Kidney tubule cell (primary cell): ENCODE measurements around the gene VKORC1L1.
A peak's percentile ranks its signal among the peaks of the same experiment; 100 is the strongest.
"Not testable (repeated sequence)": the region's sequence is repeated elsewhere in the genome, so short reads cannot be mapped to it uniquely, and the experiment has no call there.

ENCODE experiments used
- DNase-seq: peaks from one replicate; pipeline ENCODE4 v3.0.0-alpha.2; 2018; ENCODE audit warnings: low spot score

VKORC1L1 gene

DNA sequence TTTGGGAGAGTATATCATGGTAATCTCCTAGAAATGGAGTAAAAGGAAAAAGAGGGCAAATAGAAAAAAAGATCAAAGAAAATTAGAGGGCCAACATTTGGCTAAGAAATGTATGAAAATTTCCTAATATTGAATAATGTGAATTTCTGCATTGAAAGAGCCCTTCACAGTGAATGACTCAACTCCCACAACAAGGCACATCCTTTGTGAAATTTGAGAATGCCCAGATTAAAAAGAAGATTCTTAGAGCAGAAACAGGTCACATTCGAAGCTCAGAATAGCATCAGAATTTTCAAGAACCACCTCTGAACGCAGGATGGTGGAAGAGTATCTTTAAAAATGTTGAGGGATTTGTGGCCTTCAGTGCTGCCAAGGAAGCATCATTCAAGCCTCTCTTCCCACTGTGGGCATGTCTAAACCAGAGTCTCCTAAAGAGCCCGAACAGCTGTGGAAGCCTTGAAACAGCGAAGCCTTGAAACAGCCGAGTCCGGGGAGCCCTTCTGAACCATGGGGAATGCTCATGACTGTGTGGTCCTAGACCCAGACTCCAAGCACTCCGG is 65.5 kb downstream of the VKORC1L1 start:
- DNase-seq = no peak

- not testable (repeated sequence) for DNase-seq
Measured at GRCh38 chr7:65945787-65946186, 72.9 kb downstream of the VKORC1L1 start.

- peak; percentile 19 for DNase-seq
Measured at GRCh38 chr7:65946904-65947303, 74.0 kb downstream of the VKORC1L1 start.

- peak; percentile 5 for DNase-seq
Measured at GRCh38 chr7:65951837-65952578, 79.1 kb downstream of the VKORC1L1 start.

DNA sequence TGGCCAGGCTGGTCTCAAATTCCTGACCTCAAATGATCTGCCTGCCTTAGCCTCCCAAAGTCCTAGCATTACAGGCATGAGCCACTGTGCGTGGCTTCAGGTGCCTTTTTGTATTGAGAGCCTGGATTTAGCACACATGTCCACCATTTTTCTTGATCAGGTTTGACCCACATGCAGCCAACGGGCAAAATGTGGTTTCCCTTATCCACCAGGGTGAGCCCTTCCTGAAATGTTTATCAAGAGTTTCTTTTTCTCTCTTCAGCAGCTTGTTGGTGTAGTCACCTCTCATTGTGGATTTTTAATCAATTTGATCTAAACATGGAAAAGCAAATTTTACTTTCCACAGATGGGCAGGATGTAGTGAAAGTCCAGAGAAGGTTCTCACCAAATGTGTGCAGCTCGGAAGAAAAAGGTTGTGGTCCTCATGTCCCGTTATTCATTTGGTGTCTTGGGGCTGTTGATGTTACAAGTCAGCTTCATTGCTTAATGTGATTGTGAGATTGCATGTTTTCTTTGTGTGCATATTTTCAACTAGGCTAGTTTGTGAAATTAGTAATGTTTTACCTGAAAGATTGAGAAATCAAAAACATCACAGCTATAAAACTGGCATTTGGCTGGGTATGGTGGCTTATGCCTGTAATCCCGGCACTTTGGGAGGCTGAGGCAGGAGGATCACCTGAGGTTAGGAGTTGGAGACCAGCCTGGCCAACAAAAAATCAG is 80.3 kb downstream of the VKORC1L1 start:
- DNase-seq = no peak

GRCh38 chr7:65953890-65954450 is 81.1 kb downstream of the VKORC1L1 start:
- DNase-seq = no peak

DNA sequence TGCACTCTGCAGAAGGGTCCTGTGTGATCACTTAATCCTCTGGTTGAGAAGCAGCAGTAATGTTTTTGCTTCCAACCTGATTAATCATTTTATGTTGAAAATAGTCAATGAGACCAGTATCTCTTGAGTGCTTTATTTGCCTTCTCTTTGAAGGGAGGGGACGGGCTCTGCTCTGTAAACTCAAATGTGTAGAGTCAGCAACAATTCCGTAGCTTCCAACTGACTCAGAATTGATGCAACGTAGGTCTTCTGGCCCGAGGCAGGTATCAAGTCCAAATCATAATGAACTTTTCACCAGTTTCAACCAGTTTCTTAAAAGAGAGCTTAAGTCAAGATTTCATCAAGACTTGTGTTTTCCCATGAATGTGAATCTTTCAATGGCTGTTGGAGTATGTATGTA is 82.8 kb downstream of the VKORC1L1 start:
- DNase-seq = no peak

GRCh38 chr7:65960351-65961074 is 87.6 kb downstream of the VKORC1L1 start:
- no peak for DNase-seq

- DNase-seq = no peak
Measured at GRCh38 chr7:65962033-65962432, 89.2 kb downstream of the VKORC1L1 start.

DNA sequence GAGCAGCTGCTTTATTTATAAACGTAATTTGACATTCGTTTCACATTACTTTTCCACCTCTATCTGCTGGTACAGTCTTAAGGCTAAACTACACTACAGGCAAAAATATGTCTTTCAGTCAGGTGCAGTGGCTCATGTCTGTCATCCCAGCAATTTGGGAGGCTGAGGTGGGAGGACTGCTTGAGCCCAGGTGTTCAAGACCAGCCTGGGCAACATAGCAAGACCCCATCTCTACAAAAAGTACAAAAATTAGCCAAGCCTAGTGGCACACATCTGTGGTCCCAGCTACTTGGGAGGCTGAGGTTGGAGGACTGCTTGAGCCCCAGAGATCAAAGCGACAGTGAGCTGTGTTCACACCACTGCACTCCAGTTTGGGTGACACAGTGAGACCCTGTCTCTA is 91.8 kb downstream of the VKORC1L1 start:
- not testable (repeated sequence) for DNase-seq

DNA sequence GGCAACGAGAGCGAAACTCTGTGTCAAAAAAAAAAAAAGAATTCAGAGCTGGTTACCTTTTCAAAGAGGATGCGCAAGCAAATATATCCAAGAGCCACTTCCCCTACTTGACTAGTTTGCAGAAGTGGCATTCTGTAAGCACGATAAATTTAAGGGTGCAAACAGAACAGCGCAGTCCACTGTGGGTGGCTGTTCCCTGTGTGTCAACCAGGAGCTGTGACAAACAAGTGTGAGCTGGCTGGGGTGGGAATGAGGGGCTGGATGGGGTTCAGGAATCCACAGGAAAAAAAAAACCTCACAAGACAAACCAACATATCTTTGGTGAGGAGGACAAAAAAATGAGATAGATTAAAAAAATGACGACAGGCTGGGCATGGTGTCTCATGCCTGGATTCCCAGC is 93.3 kb downstream of the VKORC1L1 start:
- no peak for DNase-seq

DNA sequence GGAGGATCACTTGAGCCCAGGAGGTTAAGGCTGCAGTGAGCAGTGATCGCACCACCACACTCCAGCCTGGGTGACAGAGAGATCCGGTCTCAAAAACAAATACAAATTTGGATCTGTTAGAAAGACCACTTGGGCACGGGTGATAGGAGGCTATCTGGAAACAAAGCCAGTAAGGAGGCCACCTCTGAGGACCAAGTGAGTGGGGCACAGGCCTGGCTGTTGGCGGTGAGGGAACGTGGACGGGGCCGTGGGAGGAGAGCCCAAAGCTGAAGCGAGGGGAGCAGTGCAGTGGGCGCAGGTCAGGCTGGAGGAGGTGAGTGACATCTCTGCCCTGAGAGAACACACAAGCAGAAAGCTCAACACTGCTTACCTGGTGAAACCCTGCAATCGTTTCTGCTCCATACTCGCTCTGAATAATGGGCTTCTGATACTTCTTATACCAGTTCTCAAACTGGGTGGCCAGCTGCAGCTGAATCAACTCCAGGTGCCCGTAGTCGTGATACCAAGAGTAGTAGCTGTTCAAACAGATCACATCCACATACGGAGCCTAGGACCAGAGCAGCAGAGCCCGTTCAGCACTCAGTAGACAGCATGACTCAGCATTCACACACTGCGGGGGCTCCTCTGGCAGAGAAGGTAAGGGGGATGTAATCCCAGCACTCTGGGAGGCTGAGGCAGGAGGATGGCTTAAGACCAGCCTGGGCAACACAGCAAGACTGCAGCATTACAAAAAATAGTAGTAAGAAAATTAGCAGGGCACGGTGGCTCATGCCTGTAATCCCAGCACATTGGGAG is 94.7 kb downstream of the VKORC1L1 start:
- DNase-seq = no peak

DNA sequence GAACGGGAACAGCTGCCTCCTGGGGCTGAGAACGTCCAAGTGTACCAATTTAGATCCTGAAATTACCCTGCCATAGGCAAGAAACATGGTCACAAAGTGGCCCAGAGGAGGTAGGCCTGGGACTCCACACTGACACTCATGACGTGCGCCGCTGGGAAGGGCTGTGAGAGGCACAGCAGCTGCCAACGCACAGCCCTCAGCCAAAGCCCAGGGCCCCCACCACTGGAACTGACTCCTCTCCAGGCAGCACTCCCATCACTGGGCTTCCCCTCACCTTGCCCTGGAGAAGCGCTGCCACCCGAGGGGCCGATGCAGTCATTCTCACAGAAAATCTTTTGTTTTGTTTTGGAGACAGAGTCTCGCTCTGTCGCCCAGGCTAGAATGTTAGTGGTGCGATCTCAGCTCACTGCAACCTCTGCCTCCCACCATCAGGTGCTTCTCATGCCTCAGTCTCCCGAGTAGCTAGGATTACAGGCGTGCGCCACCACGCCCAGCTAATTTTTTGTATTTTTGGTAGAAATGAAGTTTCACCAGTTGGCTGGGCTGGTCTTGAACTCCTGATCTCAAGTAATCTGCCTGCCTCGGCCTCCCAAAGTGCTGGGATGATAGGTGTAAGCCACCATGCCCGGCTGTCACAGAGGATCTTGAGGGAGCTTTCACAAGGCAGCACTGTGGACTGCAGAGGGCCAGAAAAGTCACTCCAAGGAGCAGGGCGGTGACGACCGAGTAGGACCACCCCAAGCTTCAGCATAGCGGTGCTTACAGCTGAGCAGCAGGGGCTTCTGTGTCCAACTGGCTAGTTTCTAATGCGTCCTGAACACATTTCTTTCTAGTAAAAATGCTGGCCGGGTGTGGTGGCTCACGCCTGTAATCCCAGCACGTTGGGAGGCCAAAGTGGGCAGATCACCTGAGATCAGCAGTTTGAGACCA is 95.6 kb downstream of the VKORC1L1 start:
- DNase-seq = no peak

- DNase-seq = no peak
Measured at GRCh38 chr7:65971021-65971420, 98.1 kb downstream of the VKORC1L1 start.

DNA sequence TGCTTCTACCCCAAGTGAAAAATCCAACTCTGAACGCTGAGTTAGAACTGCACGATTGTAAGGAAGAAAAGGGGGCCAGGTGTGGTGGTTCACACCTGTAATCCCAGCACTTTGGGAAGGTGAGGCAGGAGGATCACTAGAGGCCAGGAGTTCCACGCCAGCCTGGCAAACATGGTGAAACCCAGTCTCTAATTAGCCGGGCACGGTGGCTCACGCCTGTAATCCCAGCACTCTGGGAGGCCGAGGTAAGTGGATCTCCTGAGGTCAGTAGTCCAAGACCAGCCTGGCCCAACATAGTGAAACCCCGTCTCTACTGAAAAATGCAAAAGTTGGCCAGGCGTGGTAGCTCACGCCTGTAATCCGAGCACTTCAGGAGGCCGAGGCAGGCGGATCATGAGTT is 100.1 kb downstream of the VKORC1L1 start:
- no peak for DNase-seq

- DNase-seq = no peak
Measured at GRCh38 chr7:65974191-65974801, 101.4 kb downstream of the VKORC1L1 start.

- DNase-seq = no peak
Measured at GRCh38 chr7:65974876-65975275, 102.0 kb downstream of the VKORC1L1 start.

DNA sequence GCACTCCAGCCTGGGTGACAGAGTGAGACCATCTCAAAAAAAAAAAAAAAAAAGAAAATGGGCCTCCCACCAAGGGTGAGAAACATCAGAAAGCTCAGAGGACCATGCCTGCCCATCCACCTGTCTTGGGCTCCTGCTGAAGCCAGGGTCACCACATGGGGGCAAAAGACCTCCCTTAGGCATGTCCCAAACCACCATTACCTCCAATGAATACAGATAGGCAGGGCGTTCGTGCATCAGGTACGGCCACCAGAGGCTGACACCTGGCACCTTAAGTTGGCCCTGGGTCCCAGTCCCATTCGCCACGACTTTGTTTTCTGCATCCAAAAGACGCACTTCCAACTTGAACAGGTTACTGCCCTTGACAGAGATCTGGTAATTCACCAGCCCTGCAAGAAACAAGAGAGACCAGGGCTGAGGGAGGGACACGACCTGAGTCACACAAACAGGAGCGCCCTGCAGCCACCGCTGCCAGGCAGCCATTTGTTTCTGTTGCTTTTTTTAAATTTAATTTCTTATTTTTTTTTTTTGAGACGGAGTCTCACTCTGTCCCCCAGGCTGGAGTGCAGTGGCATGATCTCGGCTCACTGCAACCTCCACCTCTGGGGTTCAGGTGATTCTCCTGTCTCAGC is 103.1 kb downstream of the VKORC1L1 start:
- no peak for DNase-seq

DNA sequence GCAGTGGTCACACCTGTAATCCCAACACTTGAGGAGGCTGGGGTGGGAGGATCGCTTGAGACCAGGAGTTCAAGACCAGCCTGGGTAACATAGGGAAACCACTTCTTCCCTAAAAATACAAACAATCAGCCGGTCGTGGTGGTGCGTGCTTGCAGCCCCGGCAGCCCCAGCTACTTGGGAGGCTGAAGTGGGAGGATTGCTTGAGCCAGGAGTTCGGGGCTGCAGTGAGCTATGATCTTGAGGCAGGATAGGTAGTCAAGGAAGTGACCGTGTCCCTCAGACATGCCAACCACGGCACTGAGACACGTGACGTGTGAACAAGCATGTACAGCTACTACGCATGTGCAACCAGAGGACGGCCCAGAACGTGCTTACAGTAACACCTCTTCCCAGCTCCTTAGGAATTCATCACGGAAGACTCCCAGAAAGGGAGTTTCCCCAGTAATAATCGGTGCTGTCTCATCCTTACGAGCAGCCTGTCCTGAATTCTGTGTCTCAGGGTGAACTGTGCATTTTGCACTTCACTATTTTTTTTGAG is 103.9 kb downstream of the VKORC1L1 start:
- no peak for DNase-seq
